SJSA1 (cell line): ENCODE data around the gene TESK2. TPM values are rescaled to one million over a fixed set of nuclear protein-coding genes. Genes with fewer than 3 reads are reported as not detected.
"Not testable (repeated sequence)": the region's sequence is repeated elsewhere in the genome, so short reads cannot be mapped to it uniquely, and the experiment has no call there.

Experiments used
- DNase-seq, 2 experiments: peaks; one replicate each; pipeline ENCODE4 v3.0.0-alpha.2; 2015 to 2020; ENCODE audit warnings: low spot score in 2 of 2, low read depth in 1 of 2
- H3K27ac ChIP-seq: fragments of 250-450 bp; sonication (Bioruptor Pico); 2 replicates; pipeline ENCODE4 v1.5.1; 2020; ENCODE audit warnings: mild to moderate bottlenecking, moderate library complexity
- H3K27me3 ChIP-seq: fragments of 250-450 bp; sonication (Bioruptor Pico); replicated peaks from 2 replicates; pipeline ENCODE4 v1.5.1; 2020; ENCODE audit warnings: mild to moderate bottlenecking, moderate library complexity
- H3K36me3 ChIP-seq: fragments of 250-450 bp; sonication (Bioruptor Pico); 2 replicates; pipeline ENCODE4 v1.5.1; 2020; ENCODE audit warnings: mild to moderate bottlenecking
- H3K4me1 ChIP-seq: fragments of 250-450 bp; sonication (Bioruptor Pico); replicated peaks from 2 replicates; pipeline ENCODE4 v1.6.1; 2021; ENCODE audit warnings: mild to moderate bottlenecking
- H3K4me3 ChIP-seq: fragments of 250-450 bp; sonication (Bioruptor Pico); 2 replicates; pipeline ENCODE4 v1.5.1; 2020; ENCODE audit warnings: mild to moderate bottlenecking
- H3K9me3 ChIP-seq: fragments of 250-450 bp; sonication (Bioruptor Pico); replicated peaks from 2 replicates; pipeline ENCODE4 v1.5.1; 2020; ENCODE audit warnings: mild to moderate bottlenecking
- total RNA-seq: library from RNA; depleted of rRNA; stranded (reverse); fragments of >200 nt; shearing (Covaris generic); gene quantifications from 2 replicates; pipeline ENCODE4 v1.2.3, GENCODE V29; 2014

The TESK2 gene
- total RNA-seq, 1 experiment from 2014 or later, result 2.0 TPM

- H3K4me1 ChIP-seq, result no peaks in the 10 kb centered on the region
- DNase-seq, result no peak
- H3K27me3 ChIP-seq, result no peaks in the 10 kb centered on the region
- H3K27ac ChIP-seq, result no peak overlapping the region
- no peaks in the 10 kb centered on the region for H3K9me3 ChIP-seq
- H3K36me3 ChIP-seq, result no peaks in the 10 kb centered on the region
- H3K4me3 ChIP-seq, result no peak overlapping the region
Observed at GRCh38 chr1:45473302-45473701, 17.7 kb downstream of the TESK2 start.

- no peak overlapping the region for H3K27ac ChIP-seq
- H3K4me3 ChIP-seq, result no peak overlapping the region
- no peaks in the 10 kb centered on the region for H3K27me3 ChIP-seq
- no peaks in the 10 kb centered on the region for H3K9me3 ChIP-seq
- H3K4me1 ChIP-seq, result no peaks in the 10 kb centered on the region
- H3K36me3 ChIP-seq, result no peaks in the 10 kb centered on the region
- DNase-seq, result no peak
Observed at GRCh38 chr1:45470306-45470798, 20.6 kb downstream of the TESK2 start.

- not testable (repeated sequence) for H3K4me1 ChIP-seq, H3K4me3 ChIP-seq, DNase-seq, H3K27me3 ChIP-seq, H3K27ac ChIP-seq, H3K9me3 ChIP-seq, H3K36me3 ChIP-seq
Observed at GRCh38 chr1:45467353-45467752, 23.6 kb downstream of the TESK2 start.

GRCh38 chr1:45465277-45465676 is 25.7 kb downstream of the TESK2 start:
- H3K4me3 ChIP-seq, result no peak overlapping the region
- no peaks in the 10 kb centered on the region; the same call in 1 of the 2 replicates for H3K4me1 ChIP-seq
- no peaks in the 10 kb centered on the region; the same call in 1 of the 2 replicates for H3K27me3 ChIP-seq
- no peak overlapping the region for H3K27ac ChIP-seq
- H3K9me3 ChIP-seq, result no peaks in the 10 kb centered on the region
- H3K36me3 ChIP-seq, result no peaks in the 10 kb centered on the region
- DNase-seq, result no peak

GRCh38 chr1:45458894-45459293 is 32.1 kb downstream of the TESK2 start:
- H3K4me1 ChIP-seq, result peaks cover 4% of the 10 kb centered on the region; the same call in 1 of the 2 replicates
- DNase-seq, result no peak
- no peaks in the 10 kb centered on the region; the same call in 1 of the 2 replicates for H3K27me3 ChIP-seq
- no peaks in the 10 kb centered on the region for H3K9me3 ChIP-seq
- no peak overlapping the region for H3K27ac ChIP-seq
- no peak overlapping the region for H3K4me3 ChIP-seq
- H3K36me3 ChIP-seq, result no peaks in the 10 kb centered on the region

GRCh38 chr1:45456531-45456930 is 34.4 kb downstream of the TESK2 start:
- no peak for DNase-seq
- H3K4me1 ChIP-seq, result 0 out of 2 replicates have a peak, but pooled peaks cover 4% of the 10 kb centered on the region
- no peak overlapping the region for H3K4me3 ChIP-seq
- no peaks in the 10 kb centered on the region for H3K36me3 ChIP-seq
- no peaks in the 10 kb centered on the region for H3K9me3 ChIP-seq
- no peaks in the 10 kb centered on the region; the same call in 1 of the 2 replicates for H3K27me3 ChIP-seq
- H3K27ac ChIP-seq, result no peak overlapping the region

- no peak overlapping the region for H3K4me3 ChIP-seq
- no peak for DNase-seq
- no peaks in the 10 kb centered on the region for H3K36me3 ChIP-seq
- no peak overlapping the region for H3K27ac ChIP-seq
- H3K9me3 ChIP-seq, result no peaks in the 10 kb centered on the region
- H3K4me1 ChIP-seq, result 0 out of 2 replicates have a peak, but pooled peaks cover 4% of the 10 kb centered on the region
- no peaks in the 10 kb centered on the region for H3K27me3 ChIP-seq
Observed at GRCh38 chr1:45455162-45455561, 35.8 kb downstream of the TESK2 start.

GRCh38 chr1:45454464-45454863 is 36.5 kb downstream of the TESK2 start:
- H3K9me3 ChIP-seq, result no peaks in the 10 kb centered on the region
- no peaks in the 10 kb centered on the region for H3K36me3 ChIP-seq
- no peak overlapping the region for H3K27ac ChIP-seq
- H3K4me3 ChIP-seq, result no peak overlapping the region
- DNase-seq, result no peak
- H3K4me1 ChIP-seq, result 0 out of 2 replicates have a peak, but pooled peaks cover 4% of the 10 kb centered on the region
- H3K27me3 ChIP-seq, result no peaks in the 10 kb centered on the region

- Histone ChIP-seq H3K27me3 (no peaks in the 10 kb centered on the region), H3K9me3 (no peaks in the 10 kb centered on the region), H3K4me3 (no peak overlapping the region), H3K36me3 (no peaks in the 10 kb centered on the region), H3K4me1 (0 out of 2 replicates have a peak, but pooled peaks cover 4% of the 10 kb centered on the region), H3K27ac (no peak overlapping the region)
- no peak for DNase-seq
Observed at GRCh38 chr1:45452503-45452902, 38.5 kb downstream of the TESK2 start.

- Histone ChIP-seq H3K4me1 (0 out of 2 replicates have a peak, but pooled peaks cover 6% of the 10 kb centered on the region), H3K36me3 (no peaks in the 10 kb centered on the region), H3K27me3 (no peaks in the 10 kb centered on the region), H3K9me3 (no peaks in the 10 kb centered on the region), H3K27ac (no peak overlapping the region), H3K4me3 (no peak overlapping the region)
- no peak for DNase-seq
Observed at GRCh38 chr1:45448357-45448756, 42.6 kb downstream of the TESK2 start.

GRCh38 chr1:45446950-45447672 is 43.9 kb downstream of the TESK2 start:
- no peaks in the 10 kb centered on the region for H3K9me3 ChIP-seq
- H3K27me3 ChIP-seq, result no peaks in the 10 kb centered on the region
- H3K27ac ChIP-seq, result no peak overlapping the region
- no peaks in the 10 kb centered on the region for H3K36me3 ChIP-seq
- H3K4me1 ChIP-seq, result peaks cover 14% of the 10 kb centered on the region
- no peak for DNase-seq
- no peak overlapping the region for H3K4me3 ChIP-seq

- peaks cover 20% of the 10 kb centered on the region for H3K4me1 ChIP-seq
- H3K27ac ChIP-seq, result no peak overlapping the region
- no peaks in the 10 kb centered on the region for H3K36me3 ChIP-seq
- no peak overlapping the region for H3K4me3 ChIP-seq
- DNase-seq, result no peak
- H3K27me3 ChIP-seq, result no peaks in the 10 kb centered on the region
- H3K9me3 ChIP-seq, result no peaks in the 10 kb centered on the region
Observed at GRCh38 chr1:45446530-45446929, 44.4 kb downstream of the TESK2 start.

GRCh38 chr1:45444609-45445131 is 46.3 kb downstream of the TESK2 start:
- H3K27ac ChIP-seq, result no peak overlapping the region
- H3K9me3 ChIP-seq, result no peaks in the 10 kb centered on the region
- H3K4me1 ChIP-seq, result peaks cover 20% of the 10 kb centered on the region
- peak in 1 of 2 experiments; percentile 10 for DNase-seq
- H3K36me3 ChIP-seq, result no peaks in the 10 kb centered on the region
- H3K4me3 ChIP-seq, result no peak overlapping the region
- H3K27me3 ChIP-seq, result no peaks in the 10 kb centered on the region
